ENCODE results near the gene AGK.
A peak's percentile ranks its signal among the peaks of the same experiment; 100 is the strongest.

Gene AGK

GRCh38 chr7:141700848-141701371, 149.7 kb downstream of the AGK start:
- DNase-seq (ENCODE audit: low read depth in 1 of 2, low spot score in 1 of 2) = no peak
- H3K27ac ChIP-seq (replicated peaks) = no peak overlapping the region
- H3K27me3 ChIP-seq (ENCODE audit: insufficient read depth, poor library complexity, severe bottlenecking) = peaks cover 4% of the 10 kb centered on the region
- H3K4me3 ChIP-seq (replicated peaks; ENCODE audit: insufficient read depth, low read length) = no peak overlapping the region
- TF ChIP-seq, protein P1, sequence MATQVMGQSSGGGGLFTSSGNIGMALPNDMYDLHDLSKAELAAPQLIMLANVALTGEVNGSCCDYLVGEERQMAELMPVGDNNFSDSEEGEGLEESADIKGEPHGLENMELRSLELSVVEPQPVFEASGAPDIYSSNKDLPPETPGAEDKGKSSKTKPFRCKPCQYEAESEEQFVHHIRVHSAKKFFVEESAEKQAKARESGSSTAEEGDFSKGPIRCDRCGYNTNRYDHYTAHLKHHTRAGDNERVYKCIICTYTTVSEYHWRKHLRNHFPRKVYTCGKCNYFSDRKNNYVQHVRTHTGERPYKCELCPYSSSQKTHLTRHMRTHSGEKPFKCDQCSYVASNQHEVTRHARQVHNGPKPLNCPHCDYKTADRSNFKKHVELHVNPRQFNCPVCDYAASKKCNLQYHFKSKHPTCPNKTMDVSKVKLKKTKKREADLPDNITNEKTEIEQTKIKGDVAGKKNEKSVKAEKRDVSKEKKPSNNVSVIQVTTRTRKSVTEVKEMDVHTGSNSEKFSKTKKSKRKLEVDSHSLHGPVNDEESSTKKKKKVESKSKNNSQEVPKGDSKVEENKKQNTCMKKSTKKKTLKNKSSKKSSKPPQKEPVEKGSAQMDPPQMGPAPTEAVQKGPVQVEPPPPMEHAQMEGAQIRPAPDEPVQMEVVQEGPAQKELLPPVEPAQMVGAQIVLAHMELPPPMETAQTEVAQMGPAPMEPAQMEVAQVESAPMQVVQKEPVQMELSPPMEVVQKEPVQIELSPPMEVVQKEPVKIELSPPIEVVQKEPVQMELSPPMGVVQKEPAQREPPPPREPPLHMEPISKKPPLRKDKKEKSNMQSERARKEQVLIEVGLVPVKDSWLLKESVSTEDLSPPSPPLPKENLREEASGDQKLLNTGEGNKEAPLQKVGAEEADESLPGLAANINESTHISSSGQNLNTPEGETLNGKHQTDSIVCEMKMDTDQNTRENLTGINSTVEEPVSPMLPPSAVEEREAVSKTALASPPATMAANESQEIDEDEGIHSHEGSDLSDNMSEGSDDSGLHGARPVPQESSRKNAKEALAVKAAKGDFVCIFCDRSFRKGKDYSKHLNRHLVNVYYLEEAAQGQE (IDR thresholded peaks at IDR 0.05; ENCODE audit: insufficient replicate concordance, low read depth) = no peak
- TF ChIP-seq POLR2AphosphoS5 (IDR thresholded peaks at IDR 0.05; ENCODE audit: low read depth) (no peak), SPI1 (IDR thresholded peaks at IDR 0.05; ENCODE audit: borderline replicate concordance, low read depth) (no peak), GABPA (IDR thresholded peaks at IDR 0.05; ENCODE audit: low read depth) (no peak)
- TF ChIP-seq, protein P2, sequence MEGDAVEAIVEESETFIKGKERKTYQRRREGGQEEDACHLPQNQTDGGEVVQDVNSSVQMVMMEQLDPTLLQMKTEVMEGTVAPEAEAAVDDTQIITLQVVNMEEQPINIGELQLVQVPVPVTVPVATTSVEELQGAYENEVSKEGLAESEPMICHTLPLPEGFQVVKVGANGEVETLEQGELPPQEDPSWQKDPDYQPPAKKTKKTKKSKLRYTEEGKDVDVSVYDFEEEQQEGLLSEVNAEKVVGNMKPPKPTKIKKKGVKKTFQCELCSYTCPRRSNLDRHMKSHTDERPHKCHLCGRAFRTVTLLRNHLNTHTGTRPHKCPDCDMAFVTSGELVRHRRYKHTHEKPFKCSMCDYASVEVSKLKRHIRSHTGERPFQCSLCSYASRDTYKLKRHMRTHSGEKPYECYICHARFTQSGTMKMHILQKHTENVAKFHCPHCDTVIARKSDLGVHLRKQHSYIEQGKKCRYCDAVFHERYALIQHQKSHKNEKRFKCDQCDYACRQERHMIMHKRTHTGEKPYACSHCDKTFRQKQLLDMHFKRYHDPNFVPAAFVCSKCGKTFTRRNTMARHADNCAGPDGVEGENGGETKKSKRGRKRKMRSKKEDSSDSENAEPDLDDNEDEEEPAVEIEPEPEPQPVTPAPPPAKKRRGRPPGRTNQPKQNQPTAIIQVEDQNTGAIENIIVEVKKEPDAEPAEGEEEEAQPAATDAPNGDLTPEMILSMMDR (IDR thresholded peaks at IDR 0.05; ENCODE audit: insufficient read depth, low read length) = no peak

DNA sequence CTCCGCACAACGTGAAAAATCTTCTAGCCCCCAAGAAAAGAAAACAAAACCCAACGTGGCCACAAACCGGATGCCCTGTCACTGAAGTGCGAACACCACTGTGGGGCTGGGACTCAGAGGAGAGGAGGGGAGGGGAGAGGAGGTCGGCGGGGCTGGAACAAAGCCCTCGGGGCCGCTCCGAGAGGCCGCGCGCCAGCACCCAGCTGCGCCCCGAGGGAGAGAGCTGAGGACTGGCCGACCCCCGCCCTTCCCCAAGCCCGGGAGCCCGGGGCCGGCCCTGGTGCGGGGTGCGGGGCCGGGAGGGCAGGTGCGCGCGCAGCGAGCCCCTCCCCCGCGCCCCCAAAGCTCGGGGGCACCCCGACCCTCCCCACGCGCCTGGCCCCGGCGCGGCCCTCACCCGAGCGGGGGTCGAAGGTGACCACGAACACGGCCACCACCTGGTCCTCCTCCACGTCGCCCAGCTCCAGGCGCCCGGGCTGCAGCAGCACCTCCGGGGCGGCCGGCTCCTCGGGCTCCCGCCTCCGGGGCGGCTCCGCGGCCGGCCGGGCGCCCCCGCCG, 150.4 kb downstream of the AGK start:
- peak overlapping the region; percentile 45 for H3K4me3 ChIP-seq (replicated peaks; ENCODE audit: insufficient read depth, low read length)
- peaks cover 4% of the 10 kb centered on the region for H3K27me3 ChIP-seq (ENCODE audit: insufficient read depth, poor library complexity, severe bottlenecking)
- peak in 1 of 2 experiments; percentile 29 for DNase-seq (ENCODE audit: low read depth in 1 of 2, low spot score in 1 of 2)
- TF ChIP-seq SPI1 (IDR thresholded peaks at IDR 0.05; ENCODE audit: borderline replicate concordance, low read depth) = no peak
- no peak for TF ChIP-seq POLR2AphosphoS5 (IDR thresholded peaks at IDR 0.05; ENCODE audit: low read depth)
- TF ChIP-seq, protein P2 (IDR thresholded peaks at IDR 0.05; ENCODE audit: insufficient read depth, low read length) = no peak
- H3K27ac ChIP-seq (replicated peaks) = no peak overlapping the region

DNA sequence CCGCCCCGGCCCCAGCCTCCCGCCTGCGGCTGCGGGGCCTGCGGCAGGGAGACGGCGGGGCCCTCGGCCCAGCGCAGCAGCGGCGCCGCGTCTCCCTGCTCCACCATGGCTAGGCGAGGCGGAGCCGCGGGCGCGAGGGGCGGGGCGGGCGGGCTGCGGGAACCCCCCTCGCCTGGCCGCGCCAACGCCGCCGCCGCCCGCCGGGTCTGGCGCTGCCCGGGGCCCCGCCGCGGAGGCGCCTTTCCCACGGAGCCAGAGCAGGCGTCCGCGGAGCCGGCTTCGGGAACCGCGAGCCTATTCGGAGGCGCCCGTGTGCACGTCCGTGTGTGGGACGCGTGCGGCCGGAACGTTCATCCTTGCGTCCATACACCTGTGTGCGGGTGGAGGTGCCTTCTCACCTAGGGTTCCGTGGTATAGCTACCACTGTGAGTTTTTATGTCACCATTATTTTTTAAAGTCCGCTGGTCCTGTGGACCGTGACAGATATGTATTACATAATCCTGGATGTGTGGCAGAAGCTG, 150.9 kb downstream of the AGK start, which contains the start of gene DENND11:
TSS of gene DENND11 (minus strand) at position 120 of the 521 bp plus-strand sequence. CDS start at position 107, 13 bp downstream.
- H3K27me3 ChIP-seq (ENCODE audit: insufficient read depth, poor library complexity, severe bottlenecking) = peaks cover 4% of the 10 kb centered on the region
- H3K4me3 ChIP-seq (replicated peaks; ENCODE audit: insufficient read depth, low read length) = peak within 1 kb of the TSS; percentile 45
- no peak within 1 kb of the TSS for H3K27ac ChIP-seq (replicated peaks)
- peak; percentile 4 to 12 for DNase-seq (ENCODE audit: low read depth in 1 of 2, low spot score in 1 of 2)
- TF ChIP-seq POLR2AphosphoS5 (IDR thresholded peaks at IDR 0.05; ENCODE audit: low read depth) = no peak
- TF ChIP-seq, protein P2 (IDR thresholded peaks at IDR 0.05; ENCODE audit: insufficient read depth, low read length) = no peak
- TF ChIP-seq SPI1 (IDR thresholded peaks at IDR 0.05; ENCODE audit: borderline replicate concordance, low read depth) = no peak
- TF ChIP-seq, protein P1 (IDR thresholded peaks at IDR 0.05; ENCODE audit: insufficient replicate concordance, low read depth) = no peak

Data from HL-60 (cell line).